SK-N-SH (cell line): ENCODE measurements around the gene TCOF1.

Experiments
- CHD2 ChIP-seq: fragments of 150-350 bp; IDR thresholded peaks from 2 replicates; pipeline ENCODE4 v1.6.1; 2018; ENCODE audit warnings: low read length; ENCODE audit not compliant: partially characterized antibody
- ELF1 ChIP-seq: IDR thresholded peaks from 2 replicates; pipeline ENCODE4 v1.4.0; 2012
- EP300 ChIP-seq, 2 experiments: IDR thresholded peaks; 2 replicates each; pipeline versions ENCODE4 v1.4.0 to v1.6.1; 2012; ENCODE audit warnings: borderline replicate concordance in 1 of 2, low read depth in 1 of 2, low read length in 1 of 2
- POLR2AphosphoS5 ChIP-seq: IDR thresholded peaks from 2 replicates; pipeline ENCODE4 v1.6.1; 2012; ENCODE audit warnings: low read depth, low read length
- RAD21 ChIP-seq: IDR thresholded peaks from 2 replicates; pipeline ENCODE4 v1.6.1; 2012; ENCODE audit warnings: mild to moderate bottlenecking, low read length
- TAF1 ChIP-seq: IDR thresholded peaks from 2 replicates; pipeline ENCODE4 v1.6.1; 2012; ENCODE audit warnings: low read depth, mild to moderate bottlenecking, low read length, moderate library complexity, borderline replicate concordance
- YY1 ChIP-seq: IDR thresholded peaks from 2 replicates; pipeline ENCODE4 v1.4.0; 2012; ENCODE audit warnings: low read depth, mild to moderate bottlenecking
- TF ChIP-seq, protein P1 (sequence below): fragments of 200-600 bp; sonication (generic); IDR thresholded peaks from 2 replicates; pipeline ENCODE4 v1.6.1; 2017; ENCODE audit warnings: antibody characterized with exemption, mild to moderate bottlenecking, moderate library complexity
- TF ChIP-seq, protein P2 (sequence below): IDR thresholded peaks from 2 replicates; pipeline ENCODE4; 2012

DNA sequence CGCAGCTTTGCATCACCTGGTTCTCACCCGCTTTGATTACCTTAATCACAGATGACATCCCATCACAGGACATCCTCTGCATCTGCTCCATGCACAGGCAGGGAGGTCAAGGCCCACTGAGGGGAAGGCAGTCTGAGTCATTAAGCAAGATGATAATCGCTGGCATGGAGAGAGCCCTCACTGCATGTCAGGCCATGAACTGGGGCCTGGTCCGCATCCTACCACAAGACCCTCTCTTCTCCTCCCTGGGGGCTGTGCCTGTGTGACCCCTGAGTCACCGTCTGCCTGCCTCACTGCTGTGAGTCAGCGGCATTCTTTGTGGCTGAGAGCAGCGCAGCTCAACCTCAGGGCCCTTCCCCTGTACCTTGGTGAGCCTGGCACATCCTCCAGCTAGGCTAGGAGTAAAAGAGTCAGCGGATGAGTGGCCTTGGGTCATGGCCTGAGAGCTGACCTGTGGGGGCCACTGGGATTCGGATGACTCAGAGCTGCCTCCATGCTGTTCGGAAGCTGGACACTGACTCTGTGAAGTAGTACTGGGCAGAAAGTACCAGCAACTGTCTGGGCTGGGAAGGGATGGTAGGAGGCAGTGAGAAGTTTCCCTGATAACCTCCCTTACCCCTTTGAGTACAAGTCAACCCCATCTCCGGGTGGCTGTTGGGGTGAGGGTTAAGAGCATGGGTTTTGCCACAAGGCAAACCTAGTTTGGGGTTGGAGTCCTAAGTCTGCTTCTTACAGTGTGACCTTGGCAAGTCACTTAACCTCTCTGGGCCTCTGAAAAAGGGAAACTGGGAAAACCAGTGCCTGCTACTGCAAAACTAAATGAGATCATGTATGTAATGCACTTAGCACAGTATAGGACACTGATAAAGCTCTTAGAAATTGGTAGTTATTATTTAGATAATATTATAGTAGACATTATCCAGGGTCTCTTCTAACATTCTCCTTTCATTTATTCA is 40.2 kb upstream of the TCOF1 start:
- TF ChIP-seq, protein P1, sequence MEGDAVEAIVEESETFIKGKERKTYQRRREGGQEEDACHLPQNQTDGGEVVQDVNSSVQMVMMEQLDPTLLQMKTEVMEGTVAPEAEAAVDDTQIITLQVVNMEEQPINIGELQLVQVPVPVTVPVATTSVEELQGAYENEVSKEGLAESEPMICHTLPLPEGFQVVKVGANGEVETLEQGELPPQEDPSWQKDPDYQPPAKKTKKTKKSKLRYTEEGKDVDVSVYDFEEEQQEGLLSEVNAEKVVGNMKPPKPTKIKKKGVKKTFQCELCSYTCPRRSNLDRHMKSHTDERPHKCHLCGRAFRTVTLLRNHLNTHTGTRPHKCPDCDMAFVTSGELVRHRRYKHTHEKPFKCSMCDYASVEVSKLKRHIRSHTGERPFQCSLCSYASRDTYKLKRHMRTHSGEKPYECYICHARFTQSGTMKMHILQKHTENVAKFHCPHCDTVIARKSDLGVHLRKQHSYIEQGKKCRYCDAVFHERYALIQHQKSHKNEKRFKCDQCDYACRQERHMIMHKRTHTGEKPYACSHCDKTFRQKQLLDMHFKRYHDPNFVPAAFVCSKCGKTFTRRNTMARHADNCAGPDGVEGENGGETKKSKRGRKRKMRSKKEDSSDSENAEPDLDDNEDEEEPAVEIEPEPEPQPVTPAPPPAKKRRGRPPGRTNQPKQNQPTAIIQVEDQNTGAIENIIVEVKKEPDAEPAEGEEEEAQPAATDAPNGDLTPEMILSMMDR, result no peak
- TF ChIP-seq POLR2AphosphoS5 (peak; percentile 73; the same call in 1 of the 2 replicates), TAF1 (no peak), YY1 (peak; percentile 50; the same call in 1 of the 2 replicates), RAD21 (no peak), EP300 (IDR thresholded peaks at IDR 0.05; ENCODE audit: borderline replicate concordance in 1 of 2, low read depth in 1 of 2, low read length in 1 of 2) (peak; percentile 61 to 97), CHD2 (peak; percentile 19), ELF1 (no peak)
- TF ChIP-seq, protein P2, sequence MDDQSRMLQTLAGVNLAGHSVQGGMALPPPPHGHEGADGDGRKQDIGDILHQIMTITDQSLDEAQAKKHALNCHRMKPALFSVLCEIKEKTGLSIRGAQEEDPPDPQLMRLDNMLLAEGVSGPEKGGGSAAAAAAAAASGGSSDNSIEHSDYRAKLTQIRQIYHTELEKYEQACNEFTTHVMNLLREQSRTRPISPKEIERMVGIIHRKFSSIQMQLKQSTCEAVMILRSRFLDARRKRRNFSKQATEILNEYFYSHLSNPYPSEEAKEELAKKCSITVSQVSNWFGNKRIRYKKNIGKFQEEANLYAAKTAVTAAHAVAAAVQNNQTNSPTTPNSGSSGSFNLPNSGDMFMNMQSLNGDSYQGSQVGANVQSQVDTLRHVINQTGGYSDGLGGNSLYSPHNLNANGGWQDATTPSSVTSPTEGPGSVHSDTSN, result peak; percentile 93
